H1 (cell line): ENCODE data around the gene ZRANB1. TPM values are rescaled to one million over a fixed set of nuclear protein-coding genes. Genes with fewer than 3 reads are reported as not detected.

ENCODE experiments used
- CTCF ChIA-PET: fragments of 300-600 bp; sonication (Branson Sonifier 250); formaldehyde crosslinking; loops from one replicate; lab custom pipeline; 2021; ENCODE audit not compliant: partially characterized antibody; lab: Charles Lee
- POLR2A ChIA-PET: fragments of 300-600 bp; sonication (Branson Sonifier 250); formaldehyde crosslinking; loops from one replicate; lab custom pipeline; 2021; ENCODE audit warnings: inconsistent platforms; ENCODE audit not compliant: partially characterized antibody; lab: Charles Lee
- DNase-seq, 2 experiments: peaks; one replicate each; pipeline versions ENCODE4 v3.0.0 to v3.0.0-alpha.2; 2010 to 2022; ENCODE audit warnings: low spot score in 2 of 2, low read depth in 1 of 2, mixed read lengths in 1 of 2
- FAIRE-seq: peaks from 2 replicates; lab custom pipeline; 2011; peaks lifted over from hg19 to GRCh38; lab: Jason Lieb, UNC
- H2AFZ ChIP-seq: 2 replicates; pipeline ENCODE4 v1.8.1; 2012; ENCODE audit warnings: low read length, inconsistent platforms
- H2AK5ac ChIP-seq: 2 replicates; pipeline ENCODE4 v1.6.1; 2013; ENCODE audit warnings: low read depth, low read length
- H2BK120ac ChIP-seq: replicated peaks from 2 replicates; pipeline ENCODE3; 2013; ENCODE audit warnings: low read depth, low read length, inconsistent platforms
- H2BK12ac ChIP-seq: 2 replicates; pipeline ENCODE4 v1.6.1; 2013; ENCODE audit warnings: low read depth, low read length
- H2BK15ac ChIP-seq: 2 replicates; pipeline ENCODE4 v1.6.1; 2013; ENCODE audit warnings: low read length
- H2BK20ac ChIP-seq: 2 replicates; pipeline ENCODE4 v1.6.1; 2013; ENCODE audit warnings: low read length
- H2BK5ac ChIP-seq: 2 replicates; pipeline ENCODE4 v1.6.1; 2013; ENCODE audit warnings: low read depth, low read length
- H3K14ac ChIP-seq: 2 replicates; pipeline ENCODE4 v1.6.1; 2013; ENCODE audit warnings: inconsistent platforms; ENCODE audit not compliant: insufficient read length
- H3K18ac ChIP-seq: 2 replicates; pipeline ENCODE4 v1.6.1; 2013; ENCODE audit warnings: low read length; ENCODE audit errors: extremely low read depth
- H3K23ac ChIP-seq: 2 replicates; pipeline ENCODE4 v1.6.1; 2013; ENCODE audit warnings: inconsistent platforms; ENCODE audit not compliant: insufficient read length
- H3K23me2 ChIP-seq: 2 replicates; pipeline ENCODE4 v1.6.1; 2013; ENCODE audit warnings: low read depth, low read length
- H3K27ac ChIP-seq: 2 replicates; pipeline ENCODE4 v1.6.1; 2011; ENCODE audit warnings: low read depth, low read length, inconsistent platforms
- H3K27me3 ChIP-seq, 4 experiments: replicated peaks in 1 of 4; 1 replicate in 1 of 4; 2 replicates in 3 of 4; pipeline versions ENCODE4 v1.6.1 to v1.8.1; 2011 to 2013; ENCODE audit warnings: low read length in 3 of 4, mild to moderate bottlenecking in 3 of 4, inconsistent platforms in 2 of 4, mixed read lengths in 2 of 4, moderate library complexity in 1 of 4; ENCODE audit not compliant: control insufficient read depth in 3 of 4, insufficient read depth in 3 of 4; ENCODE audit errors: extremely low read depth in 1 of 4
- H3K36me3 ChIP-seq, 4 experiments: 2 replicates each; pipeline versions ENCODE4 v1.6.1 to v1.8.1; 2011 to 2013; ENCODE audit warnings: mild to moderate bottlenecking in 4 of 4, low read length in 3 of 4, moderate library complexity in 2 of 4, control low read depth in 1 of 4, inconsistent platforms in 1 of 4; ENCODE audit not compliant: insufficient read depth in 4 of 4, control insufficient read depth in 2 of 4
- H3K4ac ChIP-seq: replicated peaks from 2 replicates; pipeline ENCODE3; 2013; ENCODE audit warnings: low read length, low read depth, mixed read lengths, inconsistent platforms; ENCODE audit not compliant: insufficient read length
- H3K4me1 ChIP-seq, 4 experiments: replicated peaks in 1 of 4; 1 replicate in 1 of 4; 2 replicates in 3 of 4; pipeline versions ENCODE4 v1.6.1 to v1.8.1; 2011 to 2013; ENCODE audit warnings: low read length in 3 of 4, inconsistent platforms in 2 of 4, mixed read lengths in 1 of 4; ENCODE audit not compliant: insufficient read depth in 4 of 4, control insufficient read depth in 3 of 4
- H3K4me2 ChIP-seq, 2 experiments: 2 replicates each; pipeline versions ENCODE4 v1.6.1 to v1.8.1; 2011 to 2013; ENCODE audit warnings: low read depth in 2 of 2, low read length in 2 of 2, control low read depth in 1 of 2, inconsistent platforms in 1 of 2, mild to moderate bottlenecking in 1 of 2; ENCODE audit not compliant: insufficient read depth in 1 of 2
- H3K4me3 ChIP-seq, 4 experiments: fragments of 200-600, 300-600 bp in 1 of 4; sonication (generic), shearing (Covaris generic), sonication (Bioruptor Twin) in 1 of 4; 2 replicates each; pipeline versions ENCODE4 v1.5.1 to v1.8.1; 2011 to 2016; ENCODE audit warnings: low read length in 4 of 4, low read depth in 3 of 4, control low read depth in 2 of 4, inconsistent platforms in 2 of 4, mild to moderate bottlenecking in 2 of 4, mixed read lengths in 1 of 4, moderate library complexity in 1 of 4; ENCODE audit not compliant: insufficient read depth in 2 of 4; ENCODE audit errors: extremely low read depth in 1 of 4
- H3K56ac ChIP-seq: replicated peaks from 2 replicates; pipeline ENCODE3; 2013; ENCODE audit warnings: low read depth, mild to moderate bottlenecking, mixed read lengths, low read length, inconsistent platforms; ENCODE audit not compliant: insufficient read length
- H3K79me1 ChIP-seq: 2 replicates; pipeline ENCODE4 v1.6.1; 2013; ENCODE audit warnings: low read depth, low read length, control low read depth
- H3K79me2 ChIP-seq, 2 experiments: 2 replicates each; pipeline versions ENCODE4 v1.6.1 to v1.8.1; 2012 to 2013; ENCODE audit warnings: low read length in 2 of 2, mild to moderate bottlenecking in 2 of 2, inconsistent platforms in 1 of 2; ENCODE audit not compliant: insufficient read depth in 2 of 2, control insufficient read depth in 1 of 2
- H3K9ac ChIP-seq, 4 experiments: replicated peaks in 1 of 4; 1 replicate in 1 of 4; 2 replicates in 3 of 4; pipeline versions ENCODE4 v1.6.1 to v1.8.1; 2011 to 2013; ENCODE audit warnings: low read depth in 3 of 4, low read length in 3 of 4, control low read depth in 2 of 4, mild to moderate bottlenecking in 2 of 4, moderate library complexity in 2 of 4, inconsistent platforms in 1 of 4; ENCODE audit errors: extremely low read depth in 1 of 4
- H3K9me3 ChIP-seq, 2 experiments: 2 replicates each; pipeline versions ENCODE4 v1.6.1 to v1.8.1; 2012 to 2013; ENCODE audit warnings: mild to moderate bottlenecking in 2 of 2, moderate library complexity in 2 of 2, control low read depth in 1 of 2, inconsistent platforms in 1 of 2, low read depth in 1 of 2, low read length in 1 of 2, mixed read lengths in 1 of 2; ENCODE audit not compliant: insufficient read depth in 2 of 2
- H4K20me1 ChIP-seq, 2 experiments: replicated peaks in 1 of 2; 2 replicates each; pipeline versions ENCODE3 to v1.8.1; 2011 to 2013; ENCODE audit warnings: inconsistent platforms in 2 of 2, low read length in 2 of 2, mild to moderate bottlenecking in 1 of 2; ENCODE audit not compliant: insufficient read depth in 2 of 2, control insufficient read depth in 1 of 2
- H4K5ac ChIP-seq: 2 replicates; pipeline ENCODE4 v1.6.1; 2013; ENCODE audit warnings: low read length, low read depth, mixed read lengths, inconsistent platforms; ENCODE audit not compliant: insufficient read length
- H4K8ac ChIP-seq: 2 replicates; pipeline ENCODE4 v1.8.0; 2013; ENCODE audit warnings: mild to moderate bottlenecking, moderate library complexity, low read length, inconsistent platforms; ENCODE audit not compliant: insufficient read depth; ENCODE audit errors: extremely low read depth
- H4K91ac ChIP-seq: replicated peaks from 2 replicates; pipeline ENCODE3; 2013; ENCODE audit warnings: low read length, mixed read lengths, inconsistent platforms; ENCODE audit not compliant: insufficient read length
- EGR1 ChIP-seq: IDR thresholded peaks from 2 replicates; pipeline ENCODE4 v1.6.1; 2011; ENCODE audit warnings: low read depth, low read length, borderline replicate concordance
- HDAC2 ChIP-seq, 2 experiments: fragments of 300-600 bp in 1 of 2; sonication (generic) in 1 of 2; IDR thresholded peaks; 2 replicates each; pipeline ENCODE4 v1.6.1; 2011 to 2012; ENCODE audit warnings: low read depth in 2 of 2, low read length in 2 of 2, mild to moderate bottlenecking in 2 of 2, moderate library complexity in 2 of 2, borderline replicate concordance in 1 of 2, inconsistent platforms in 1 of 2
- JUN ChIP-seq: IDR thresholded peaks from 2 replicates; pipeline ENCODE4 v1.6.1; 2011; ENCODE audit warnings: low read depth, mild to moderate bottlenecking, improper control_type of control experiment, low read length
- KDM1A ChIP-seq: fragments of 200-600, 300-600 bp; sonication (generic); IDR thresholded peaks from 2 replicates; pipeline ENCODE4 v1.7.1; 2016; ENCODE audit warnings: mild to moderate bottlenecking, low read length, borderline replicate concordance
- NRF1 ChIP-seq: IDR thresholded peaks from 2 replicates; pipeline ENCODE4 v1.6.1; 2011; ENCODE audit warnings: mild to moderate bottlenecking, low read depth, low read length, improper control_type of control experiment
- PHF8 ChIP-seq: fragments of 200-600 bp; sonication (generic); conservative IDR thresholded peaks from 2 replicates; pipeline ENCODE4 v1.7.1; 2012; ENCODE audit warnings: low read depth, mild to moderate bottlenecking, inconsistent platforms, low read length, moderate library complexity
- POU5F1 ChIP-seq: IDR thresholded peaks from 2 replicates; pipeline ENCODE4 v1.6.1; 2011; ENCODE audit warnings: low read depth, mild to moderate bottlenecking, low read length, moderate library complexity
- RBBP5 ChIP-seq: IDR thresholded peaks from 2 replicates; pipeline ENCODE4 v1.7.1; 2012; ENCODE audit warnings: low read depth, mild to moderate bottlenecking, inconsistent platforms, low read length, moderate library complexity, borderline replicate concordance
- SIRT6 ChIP-seq: IDR thresholded peaks from one replicate; pipeline ENCODE4 v1.7.1; 2012; ENCODE audit warnings: low read length, inconsistent platforms
- TAF1 ChIP-seq: IDR thresholded peaks from 2 replicates; pipeline ENCODE4 v1.6.1; 2011; ENCODE audit warnings: mild to moderate bottlenecking, low read depth, low read length
- WGBS, 2 experiments: shearing (Covaris generic) in 1 of 2; methylation state at CpG; one replicate each; pipeline versions ENCODE4 v1.1.6 to v1.1.7; 2013 to 2015; ENCODE audit warnings: low lambda C conversion rate in 2 of 2, mixed read lengths in 2 of 2, inconsistent platforms in 1 of 2, low coverage in 1 of 2, missing lambda C conversion rate in 1 of 2; ENCODE audit not compliant: insufficient replicate concordance in 2 of 2, insufficient coverage in 1 of 2, insufficient read length in 1 of 2; ENCODE audit errors: extremely low coverage in 1 of 2, missing lambda C conversion rate in 1 of 2; 5-methylcytosine and 5-hydroxymethylcytosine counted together
- polyA plus RNA-seq, 7 experiments: library from polyadenylated mRNA; depleted of rRNA in 3 of 7; stranded (reverse) in 5 of 7; unstranded in 2 of 7; fragments of >200 nt in 5 of 7; fragments of 200-250 nt in 2 of 7; gene quantifications; 1 replicate in 5 of 7; 2 replicates in 1 of 7; 4 replicates in 1 of 7; pipeline versions ENCODE4 v1.2.1 to v1.2.3, GENCODE V29; 2011 to 2013; ENCODE audit warnings: missing spikeins in 2 of 7, mixed read lengths in 2 of 7
- total RNA-seq: library from RNA; stranded (reverse); fragmentation: NEBNext Ultra II Directional; extraction: Animal tissue kit (Norgen Biotek cat#: 25700); gene quantifications from 2 replicates; pipeline ENCODE4 v1.2.1, GENCODE V29; 2021

ZRANB1 gene
- total and polyA plus RNA-seq, 2 of the 8 experiments (the other 6 are each of a cell fraction or from before 2014, with no cell fraction given) = 6.1 to 19.9 TPM

DNA sequence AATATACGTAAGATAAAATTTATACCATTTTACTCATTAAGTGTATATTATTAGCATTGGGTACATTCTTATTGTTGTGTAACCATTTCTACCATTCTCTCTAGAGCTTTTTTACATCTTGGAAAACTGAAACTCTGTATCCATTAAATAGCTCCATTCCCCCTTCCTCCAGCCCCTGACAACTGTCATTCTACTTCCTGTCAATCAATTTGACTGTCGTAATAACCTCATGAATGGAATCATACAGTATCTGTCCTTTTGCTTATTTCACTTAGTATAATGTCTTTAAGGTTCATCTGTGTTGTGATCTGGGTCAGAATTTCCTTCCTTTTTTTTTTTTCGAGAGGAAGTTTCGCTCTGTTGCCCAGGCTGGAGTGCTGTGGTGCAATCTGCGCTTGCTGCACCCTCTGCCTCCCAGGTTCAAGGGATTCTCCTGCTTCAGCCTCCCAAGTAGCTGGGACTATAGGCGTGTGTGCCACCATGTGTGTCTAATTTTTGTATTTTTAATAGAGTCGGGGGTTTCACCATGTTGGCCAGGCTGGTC, 15.6 kb downstream of the ZRANB1 start:
- H2AK5ac ChIP-seq = no peak overlapping the region
- H3K27ac ChIP-seq = no peak overlapping the region
- H2BK20ac ChIP-seq = no peak overlapping the region
- H3K4ac ChIP-seq = no peak overlapping the region
- no peak for FAIRE-seq
- H4K8ac ChIP-seq = no peak overlapping the region
- no peaks in the 10 kb centered on the region for H3K27me3 ChIP-seq
- H3K36me3 ChIP-seq = no peaks in the 10 kb centered on the region
- DNase-seq = no peak
- H2BK120ac ChIP-seq = no peak overlapping the region
- POLR2A ChIA-PET = interaction anchor here (2.3 kb wide), 1 partner anchor 41 kb away, joined by 10 read pairs; no protein-coding TSS in a partner anchor
- no peak overlapping the region for H4K5ac ChIP-seq
- peaks cover 6 to 18% of the 10 kb centered on the region in 2 experiments for H4K20me1 ChIP-seq
- no peak overlapping the region for H2BK15ac ChIP-seq
- no peak overlapping the region for H3K14ac ChIP-seq
- no peak overlapping the region for H3K23ac ChIP-seq
- H4K91ac ChIP-seq = no peak overlapping the region
- WGBS, 2 experiments = 89% methylated on average over 7 of the region's 7 CpGs; no CpG with 5 or more reads in 1 of the 2 experiments
- TF ChIP-seq POU5F1 (no peak), RBBP5 (no peak), NRF1 (no peak), JUN (no peak), PHF8 (no peak), KDM1A (no peak), EGR1 (no peak), TAF1 (no peak), HDAC2 (IDR thresholded peaks at IDR 0.05; ENCODE audit: borderline replicate concordance in 1 of 2, low read depth in 2 of 2, low read length in 2 of 2) (no peak), SIRT6 (no peak)
- TF ChIP-seq, all 59 proteins: peak for 0
- H2BK5ac ChIP-seq = no peak overlapping the region
- H3K4me1 ChIP-seq = no peaks in the 10 kb centered on the region
- H2BK12ac ChIP-seq = no peak overlapping the region
- H3K79me1 ChIP-seq = peaks cover 5% of the 10 kb centered on the region
- no peaks in the 10 kb centered on the region for H3K9me3 ChIP-seq
- H3K56ac ChIP-seq = no peak overlapping the region
- H3K4me2 ChIP-seq = no peak overlapping the region
- no peak overlapping the region for H2AFZ ChIP-seq
- H3K79me2 ChIP-seq = peaks cover 6 to 90% of the 10 kb centered on the region in 2 experiments
- CTCF ChIA-PET = interaction anchor here (0.6 to 1.4 kb wide), 2 partner anchors 14 to 21 kb away, joined by 3 read pairs; no protein-coding TSS in a partner anchor
- no peaks in the 10 kb centered on the region for H3K23me2 ChIP-seq
- H3K18ac ChIP-seq = no peak overlapping the region
- no peak overlapping the region for H3K4me3 ChIP-seq
- no peak overlapping the region for H3K9ac ChIP-seq
